Left lung (tissue), 10 donors: ENCODE measurements around the gene DNAJA4. TPM values are rescaled to one million over a fixed set of nuclear protein-coding genes. Genes with fewer than 3 reads are reported as not detected.

Experiments used
- ATAC-seq: fragments of 200-7000 bp; cut with Tn5 transposase; one replicate; pipeline ENCODE4 v1.9.1; 2020; ENCODE audit warnings: moderate library complexity
- DNase-seq, 4 donors: peaks; one replicate each; pipeline ENCODE4 v3.0.0-alpha.2; 2013 to 2020
- H3K27ac ChIP-seq, 2 donors: fragments of 200-600 bp; sonication (generic) in 1 of 2; one replicate each; pipeline versions ENCODE4 v1.5.0 to v1.8.0; 2020 to 2021
- H3K27me3 ChIP-seq, 2 donors: fragments of 200-600 bp; sonication (generic) in 1 of 2; one replicate each; pipeline versions ENCODE4 v1.5.0 to v1.8.0; 2020 to 2021
- H3K36me3 ChIP-seq, 2 donors: fragments of 200-600 bp; sonication (generic) in 1 of 2; one replicate each; pipeline versions ENCODE4 v1.5.0 to v1.8.0; 2020 to 2021
- H3K4me1 ChIP-seq, 2 donors: fragments of 200-600 bp; one replicate each; pipeline ENCODE4 v1.8.0; 2021
- H3K4me3 ChIP-seq, 2 donors: fragments of 200-600 bp; sonication (generic) in 1 of 2; one replicate each; pipeline versions ENCODE4 v1.5.0 to v1.8.0; 2020 to 2021; ENCODE audit warnings: mild to moderate bottlenecking in 1 of 2
- H3K9me3 ChIP-seq, 2 donors: fragments of 200-600 bp; sonication (generic) in 1 of 2; one replicate each; pipeline versions ENCODE4 v1.5.0 to v1.8.0; 2020 to 2021
- CTCF ChIP-seq, 2 donors: fragments of 200-600 bp; sonication (generic) in 1 of 2; IDR thresholded peaks; one replicate each; pipeline versions ENCODE4 v1.5.0 to v1.8.0; 2021; ENCODE audit warnings: antibody characterized with exemption in 2 of 2
- intact Hi-C, 2 donors: fragments of 100-400 bp; cut with DNase I; formaldehyde crosslinking; loops; one replicate each; pipeline versions ENCODE4 v1.11.2 to v1.14.2; 2022
- polyA plus RNA-seq, 6 donors: library from polyadenylated mRNA; unstranded; fragments of 120-200 nt; gene quantifications; one replicate each; pipeline ENCODE4 v1.2.1, GENCODE V29; 2013; ENCODE audit not compliant: insufficient read length in 6 of 6
- total RNA-seq, 2 donors: library from RNA; stranded (reverse); fragmentation: NEBNext Ultra II Directional; extraction: Animal tissue kit (Norgen Biotek cat#: 25700); gene quantifications; one replicate each; pipeline ENCODE4 v1.2.1, GENCODE V29; 2021
- donor health status: DM: no; HTN: yes; CAD: no.
- donor health status: DM: no; HTN: no; CAD: no.

The DNAJA4 gene
- total and polyA plus RNA-seq, 8 donors, result 17.2 to 45.3 (median 34.2) TPM

DNA sequence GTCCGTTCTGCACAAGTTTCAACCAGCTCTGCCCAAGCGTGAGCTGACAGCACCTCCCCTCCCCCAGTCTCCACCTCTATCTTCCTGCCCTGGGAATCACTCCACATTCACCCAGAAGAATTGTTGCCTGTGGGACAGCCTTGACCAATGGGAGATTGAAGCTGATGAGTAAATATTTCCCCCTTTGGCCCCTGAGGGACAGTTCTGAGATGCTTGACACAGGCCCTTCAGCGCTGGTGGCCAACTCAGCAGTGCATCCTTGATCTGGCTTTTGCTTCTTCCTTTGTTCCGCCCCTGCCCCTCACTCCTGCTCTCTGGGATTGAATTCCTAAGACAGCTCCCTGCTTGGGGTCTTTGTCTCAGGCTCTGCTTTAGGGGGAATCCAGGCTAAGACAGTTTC lies 48.2 kb downstream of the DNAJA4 start:
- H3K4me3 ChIP-seq, result no peak overlapping the region
- H3K4me1 ChIP-seq, result no peaks in the 10 kb centered on the region
- no peak overlapping the region for H3K27ac ChIP-seq
- DNase-seq, result no peak
- ATAC-seq, result no peak
- intact Hi-C loops, result loop anchor here in 1 of 2 donors (5.0 kb wide), 1 partner anchor 110 kb away; no protein-coding TSS in a partner anchor
- H3K36me3 ChIP-seq, result no peaks in the 10 kb centered on the region
- peaks cover 0 to 13% of the 10 kb centered on the region in 2 donors for H3K27me3 ChIP-seq
- TF ChIP-seq CTCF (IDR thresholded peaks at IDR 0.05), result no peak
- H3K9me3 ChIP-seq, result no peaks in the 10 kb centered on the region

- ATAC-seq, result no peak
- DNase-seq, result no peak
- no peak for TF ChIP-seq CTCF (IDR thresholded peaks at IDR 0.05)
- intact Hi-C loops, result loop anchor here in 1 of 2 donors (5.0 kb wide), 1 partner anchor 109 kb away; no protein-coding TSS in a partner anchor
- H3K4me1 ChIP-seq, result no peaks in the 10 kb centered on the region
- no peaks in the 10 kb centered on the region for H3K9me3 ChIP-seq
- H3K4me3 ChIP-seq, result no peak overlapping the region
- H3K27me3 ChIP-seq, result peaks cover 0 to 10% of the 10 kb centered on the region in 2 donors
- H3K27ac ChIP-seq, result no peak overlapping the region
- H3K36me3 ChIP-seq, result no peaks in the 10 kb centered on the region
Observed at GRCh38 chr15:78312957-78313356, 48.6 kb downstream of the DNAJA4 start.

GRCh38 chr15:78313383-78313782 lies 49.0 kb downstream of the DNAJA4 start:
- no peak for TF ChIP-seq CTCF (IDR thresholded peaks at IDR 0.05)
- H3K27ac ChIP-seq, result no peak overlapping the region
- DNase-seq, result no peak
- H3K27me3 ChIP-seq, result peaks cover 0 to 5% of the 10 kb centered on the region in 2 donors
- H3K4me3 ChIP-seq, result no peak overlapping the region
- ATAC-seq, result no peak
- H3K9me3 ChIP-seq, result no peaks in the 10 kb centered on the region
- H3K4me1 ChIP-seq, result no peaks in the 10 kb centered on the region
- no peaks in the 10 kb centered on the region for H3K36me3 ChIP-seq
- intact Hi-C loops, result loop anchor here in 1 of 2 donors (5.0 kb wide), 1 partner anchor 109 kb away; no protein-coding TSS in a partner anchor

- Histone ChIP-seq H3K27ac (no peak overlapping the region), H3K36me3 (no peaks in the 10 kb centered on the region), H3K27me3 (no peaks in the 10 kb centered on the region), H3K4me1 (no peaks in the 10 kb centered on the region), H3K9me3 (no peaks in the 10 kb centered on the region), H3K4me3 (no peak overlapping the region)
- no peak for DNase-seq
- no peak for TF ChIP-seq CTCF (IDR thresholded peaks at IDR 0.05)
- ATAC-seq, result no peak
- intact Hi-C loops, result loop anchor here in 1 of 2 donors (5.0 kb wide), 1 partner anchor 108 kb away; no protein-coding TSS in a partner anchor
Observed at GRCh38 chr15:78314181-78314581, 49.8 kb downstream of the DNAJA4 start.

- Histone ChIP-seq H3K4me3 (no peak overlapping the region), H3K4me1 (no peaks in the 10 kb centered on the region), H3K27me3 (no peaks in the 10 kb centered on the region), H3K9me3 (no peaks in the 10 kb centered on the region), H3K36me3 (no peaks in the 10 kb centered on the region), H3K27ac (no peak overlapping the region)
- no peak for ATAC-seq
- no peak for TF ChIP-seq CTCF (IDR thresholded peaks at IDR 0.05)
- intact Hi-C loops, result no loop called here
- DNase-seq, result no peak
Observed at GRCh38 chr15:78315686-78316282, 51.4 kb downstream of the DNAJA4 start.
